Measurements from ENCODE around the gene ANKRD11. TPM values are rescaled to one million over a fixed set of nuclear protein-coding genes. Genes with fewer than 3 reads are reported as not detected.

ANKRD11 gene
- total and polyA plus RNA-seq, 12 donors: 47.7 to 93.6 (median 66.2) TPM

DNA sequence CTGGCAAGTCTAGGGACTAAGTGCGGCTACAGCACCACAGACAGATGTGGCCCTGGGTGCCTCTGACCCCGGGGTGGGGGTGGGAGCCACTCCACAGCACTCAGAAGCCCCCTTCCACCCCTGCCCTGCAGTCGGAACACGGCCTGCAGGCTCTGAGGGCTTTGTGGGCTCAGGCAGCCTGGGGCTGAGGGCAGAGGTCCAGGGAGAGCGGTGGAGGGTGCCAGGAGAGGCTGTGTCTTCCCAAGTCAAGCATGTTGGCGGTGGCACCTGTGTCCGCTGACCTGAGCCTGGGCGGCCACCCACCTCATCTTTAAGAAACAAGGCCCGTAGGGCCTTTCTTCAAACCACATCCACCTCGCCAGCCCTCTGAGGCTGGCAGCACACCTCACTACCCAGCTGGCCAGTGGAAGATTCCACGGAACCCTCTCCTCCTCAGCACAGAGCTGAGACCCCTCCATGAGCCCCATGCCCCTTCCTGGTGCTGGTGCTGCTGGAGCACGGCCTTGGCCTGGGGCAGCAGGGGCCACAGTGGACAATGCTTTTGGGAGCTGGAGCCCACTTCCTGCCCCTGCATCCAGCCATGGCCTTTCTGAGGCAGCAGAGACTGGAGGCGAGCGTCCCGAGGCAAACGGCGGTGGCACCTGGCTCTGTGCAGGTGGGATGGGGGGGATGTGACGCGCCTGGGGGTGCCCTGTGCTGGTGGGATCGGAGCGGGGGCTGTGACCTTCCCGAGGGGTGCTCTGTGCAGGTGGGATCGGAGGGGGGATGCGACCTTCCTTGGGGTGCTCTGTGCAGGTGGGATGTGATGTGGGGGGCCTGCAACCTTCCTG, 195.1 kb downstream of the ANKRD11 start:
- H3K4me1 ChIP-seq: peaks cover 8 to 44% (median 27%) of the 10 kb centered on the region in 9 donors
- no peaks in the 10 kb centered on the region for H3K9me3 ChIP-seq
- 92 to 93% methylated on average over 24 of the region's 24 CpGs for WGBS, 2 donors
- no peak for DNase-seq
- no peaks in the 10 kb centered on the region for H3K27me3 ChIP-seq
- H3K4me3 ChIP-seq: no peak overlapping the region
- no peak overlapping the region for H3K27ac ChIP-seq
- intact Hi-C loops (cut with DNase I): no loop called here
- TF ChIP-seq, protein P1, sequence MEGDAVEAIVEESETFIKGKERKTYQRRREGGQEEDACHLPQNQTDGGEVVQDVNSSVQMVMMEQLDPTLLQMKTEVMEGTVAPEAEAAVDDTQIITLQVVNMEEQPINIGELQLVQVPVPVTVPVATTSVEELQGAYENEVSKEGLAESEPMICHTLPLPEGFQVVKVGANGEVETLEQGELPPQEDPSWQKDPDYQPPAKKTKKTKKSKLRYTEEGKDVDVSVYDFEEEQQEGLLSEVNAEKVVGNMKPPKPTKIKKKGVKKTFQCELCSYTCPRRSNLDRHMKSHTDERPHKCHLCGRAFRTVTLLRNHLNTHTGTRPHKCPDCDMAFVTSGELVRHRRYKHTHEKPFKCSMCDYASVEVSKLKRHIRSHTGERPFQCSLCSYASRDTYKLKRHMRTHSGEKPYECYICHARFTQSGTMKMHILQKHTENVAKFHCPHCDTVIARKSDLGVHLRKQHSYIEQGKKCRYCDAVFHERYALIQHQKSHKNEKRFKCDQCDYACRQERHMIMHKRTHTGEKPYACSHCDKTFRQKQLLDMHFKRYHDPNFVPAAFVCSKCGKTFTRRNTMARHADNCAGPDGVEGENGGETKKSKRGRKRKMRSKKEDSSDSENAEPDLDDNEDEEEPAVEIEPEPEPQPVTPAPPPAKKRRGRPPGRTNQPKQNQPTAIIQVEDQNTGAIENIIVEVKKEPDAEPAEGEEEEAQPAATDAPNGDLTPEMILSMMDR (IDR thresholded peaks at IDR 0.05): no peak
- no peak for ATAC-seq
- peaks cover 0 to 31% (median 0%) of the 10 kb centered on the region in 9 donors for H3K36me3 ChIP-seq

DNA sequence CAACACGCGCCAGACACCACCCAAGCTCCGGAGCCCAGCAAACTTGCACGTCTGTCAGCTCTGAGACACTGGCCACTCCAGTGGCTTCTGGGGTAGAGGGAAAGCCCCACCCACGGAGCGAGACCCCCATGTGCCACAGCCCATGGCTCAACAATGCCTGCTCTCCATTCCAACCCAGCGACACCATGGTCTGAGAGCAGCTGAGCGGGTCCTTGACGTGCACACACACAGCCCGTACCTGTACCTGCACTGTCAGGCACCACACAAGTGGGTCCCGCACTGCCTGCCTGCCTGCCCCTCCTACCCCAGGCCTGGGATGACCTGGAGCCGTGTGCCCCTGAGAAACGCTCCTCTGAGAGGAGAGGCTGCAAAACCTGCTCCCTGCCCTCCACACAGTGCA, 195.9 kb downstream of the ANKRD11 start:
- Histone ChIP-seq H3K27me3 (no peaks in the 10 kb centered on the region), H3K9me3 (no peaks in the 10 kb centered on the region), H3K36me3 (peaks cover 0 to 35% (median 0%) of the 10 kb centered on the region in 9 donors), H3K27ac (no peak overlapping the region), H3K4me3 (no peak overlapping the region), H3K4me1 (peaks cover 8 to 42% (median 25%) of the 10 kb centered on the region in 9 donors)
- intact Hi-C loops (cut with DNase I): no loop called here
- DNase-seq (no peak), ATAC-seq (no peak)
- 83 to 84% methylated on average over 13 of the region's 13 CpGs for WGBS, 2 donors
- TF ChIP-seq, protein P1 (IDR thresholded peaks at IDR 0.05): no peak

DNA sequence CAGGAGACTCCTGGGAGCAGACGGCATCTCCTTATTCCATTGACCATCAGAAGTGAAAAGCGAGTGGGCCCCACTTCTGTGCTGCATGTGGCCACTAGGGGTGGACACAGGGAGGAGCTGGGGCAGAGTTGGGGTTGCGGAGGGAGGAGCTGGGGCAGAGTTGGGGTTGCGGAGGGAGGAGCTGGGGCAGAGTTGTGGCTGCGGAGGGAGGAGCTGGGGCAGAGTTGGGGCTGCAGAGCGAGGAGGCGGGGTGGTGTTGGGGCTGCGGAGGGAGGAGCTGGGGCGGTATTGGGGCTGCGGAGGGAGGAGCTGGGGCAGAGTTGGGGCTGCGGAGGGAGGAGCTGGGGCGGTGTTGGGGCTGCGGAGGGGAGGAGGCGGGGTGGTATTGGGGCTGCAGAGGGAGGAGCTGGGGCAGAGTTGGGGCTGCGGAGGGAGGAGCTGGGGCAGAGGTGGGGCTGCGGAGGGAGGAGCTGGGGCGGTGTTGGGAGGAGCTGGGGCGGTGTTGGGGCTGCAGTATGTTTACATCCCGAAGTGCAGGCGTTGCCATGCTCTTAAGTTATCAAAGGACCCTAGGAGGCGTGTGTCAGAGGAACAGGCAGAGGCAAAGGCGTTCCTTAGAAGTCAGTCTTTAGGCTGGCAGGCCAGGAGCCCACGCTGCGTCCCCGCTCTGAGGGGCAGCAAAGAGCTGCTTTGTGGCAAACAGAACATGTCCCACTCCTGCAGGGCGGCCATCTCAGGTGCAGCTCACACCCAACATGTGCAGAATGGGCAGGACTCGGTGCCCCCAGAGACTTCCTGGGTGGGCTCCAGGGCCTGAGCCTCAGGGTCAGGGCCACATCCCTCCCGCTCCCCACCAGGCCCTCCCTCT, 196.9 kb downstream of the ANKRD11 start:
- intact Hi-C loops (cut with DNase I): no loop called here
- Histone ChIP-seq H3K27me3 (no peaks in the 10 kb centered on the region), H3K27ac (no peak overlapping the region), H3K4me3 (no peak overlapping the region), H3K36me3 (peaks cover 0 to 42% (median 5%) of the 10 kb centered on the region in 9 donors), H3K4me1 (peaks cover 2 to 41% (median 21%) of the 10 kb centered on the region in 9 donors), H3K9me3 (no peaks in the 10 kb centered on the region)
- 83 to 88% methylated on average over 24 to 28 of the region's 28 CpGs for WGBS, 2 donors
- DNase-seq (no peak), ATAC-seq (no peak)
- TF ChIP-seq, protein P1 (IDR thresholded peaks at IDR 0.05): no peak

DNA sequence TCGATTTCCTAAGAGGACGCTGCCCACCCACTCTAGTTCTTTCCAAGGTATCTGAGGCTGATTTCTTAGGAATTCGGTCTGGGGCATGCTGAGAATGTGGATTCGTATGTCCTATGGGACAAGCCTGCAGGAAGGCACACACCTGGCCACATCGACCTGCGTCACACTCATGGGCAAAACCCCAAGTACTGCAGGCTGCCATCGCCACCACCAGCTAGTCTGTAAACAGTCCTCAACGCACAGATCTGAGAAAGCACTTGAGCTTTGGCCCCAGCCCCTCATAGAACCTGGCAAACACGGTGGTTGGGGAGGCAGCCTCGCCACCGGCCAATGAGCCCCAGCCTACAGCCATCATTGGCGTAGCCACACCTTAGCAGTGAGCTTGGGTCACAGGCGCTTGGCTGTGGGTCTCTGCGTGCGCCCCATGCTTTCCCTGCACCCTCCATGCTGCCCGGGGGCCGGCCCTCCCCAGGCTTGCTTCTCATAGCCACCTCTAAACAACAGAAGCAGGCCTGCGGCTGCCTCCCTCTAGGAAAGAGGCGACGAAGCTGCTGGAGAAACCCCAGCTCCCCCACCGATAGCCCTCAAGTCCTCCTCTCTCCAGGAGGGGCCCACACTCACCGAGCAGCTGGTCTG, 197.8 kb downstream of the ANKRD11 start:
- H3K27me3 ChIP-seq: no peaks in the 10 kb centered on the region
- WGBS, 2 donors: 75 to 80% methylated on average over 22 of the region's 22 CpGs
- no peaks in the 10 kb centered on the region for H3K9me3 ChIP-seq
- H3K27ac ChIP-seq: no peak overlapping the region
- ATAC-seq: peak in 1 of 8 donors; percentile 6
- intact Hi-C loops (cut with DNase I): no loop called here
- no peak overlapping the region for H3K4me3 ChIP-seq
- TF ChIP-seq, protein P1 (IDR thresholded peaks at IDR 0.05): no peak
- peaks cover 2 to 36% (median 14%) of the 10 kb centered on the region in 9 donors for H3K4me1 ChIP-seq
- no peak for DNase-seq
- peaks cover 0 to 45% (median 14%) of the 10 kb centered on the region in 9 donors for H3K36me3 ChIP-seq

All from heart right ventricle (tissue), 16 donors.